ENCODE measurements around the gene TSPAN8. TPM values are rescaled to one million over a fixed set of nuclear protein-coding genes. Genes with fewer than 3 reads are reported as not detected.

Gene TSPAN8
- total RNA-seq (under 1 TPM in 3 of 5 donors, not detected in 2; 0.28 to 0.70 (median 0.30) TPM), total RNA-seq (0 to 0.05 (median 0) reads per million in 29 experiments)
- total RNA-seq (2013) = 1.4 TPM

- H3K4me3 ChIP-seq (ENCODE audit: control insufficient read depth in 1 of 2, extremely low read depth in 1 of 2, low read length in 1 of 2) = no peak within 1 kb of the TSS
- Mint-ChIP-seq H3K9me3 (peaks cover 0 to 3% (median 0%) of the 10 kb centered on the region in 3 donors), H3K27ac (no peak within 1 kb of the TSS), H3K4me1 (no peaks in the 10 kb centered on the region), H3K27me3 (no peaks in the 10 kb centered on the region), H3K4me3 (no peak within 1 kb of the TSS), H3K36me3 (no peaks in the 10 kb centered on the region)
- WGBS (ENCODE audit: insufficient coverage) = no CpG with 5 or more reads among the region's 7 CpGs
- H3K27me3 ChIP-seq (replicated peaks in 1 of 2; ENCODE audit: control insufficient read depth in 2 of 2, extremely low read depth in 1 of 2, insufficient read depth in 2 of 2, low read length in 1 of 2) = no peaks in the 10 kb centered on the region
- ATAC-seq (replicated peaks in 1 of 4) (no peak), DNase-seq (no peak)
- H3K27ac ChIP-seq (ENCODE audit: low read length) = no peak within 1 kb of the TSS
- no peaks in the 10 kb centered on the region for H3K9me3 ChIP-seq
- no peaks in the 10 kb centered on the region for H3K36me3 ChIP-seq (ENCODE audit: control insufficient read depth in 2 of 2, extremely low read depth in 1 of 2, insufficient read depth in 1 of 2, low read length in 1 of 2)
- POLR2A ChIA-PET = no interaction called here
- no peaks in the 10 kb centered on the region for H3K4me1 ChIP-seq (ENCODE audit: control insufficient read depth in 1 of 2, extremely low read depth in 1 of 2, insufficient read depth in 2 of 2, low read length in 2 of 2)
- CTCF ChIA-PET = no interaction called here
Measured at GRCh38 chr12:71157601-71158233, at the start of gene TSPAN8. Gene TSPAN8, minus strand, starts transcription at chr12:71157999. Its CDS starts 321 bp downstream, at chr12:71157678.

GRCh38 chr12:71201136-71201679 lies 43.4 kb upstream of the TSPAN8 start:
- Mint-ChIP-seq H3K4me1 (no peaks in the 10 kb centered on the region), H3K36me3 (no peaks in the 10 kb centered on the region), H3K27ac (no peak overlapping the region), H3K4me3 (no peak overlapping the region), H3K27me3 (peaks cover 0 to 5% of the 10 kb centered on the region in 2 donors), H3K9me3 (peaks cover 0 to 4% (median 0%) of the 10 kb centered on the region in 3 donors)
- no peak overlapping the region for H3K27ac ChIP-seq (ENCODE audit: low read length)
- no peaks in the 10 kb centered on the region for H3K27me3 ChIP-seq (replicated peaks in 1 of 2; ENCODE audit: control insufficient read depth in 2 of 2, extremely low read depth in 1 of 2, insufficient read depth in 2 of 2, low read length in 1 of 2)
- ATAC-seq (replicated peaks in 1 of 4) (no peak), DNase-seq (no peak)
- WGBS (ENCODE audit: insufficient coverage) = no CpG with 5 or more reads among the region's 1 CpG
- H3K36me3 ChIP-seq (ENCODE audit: control insufficient read depth in 2 of 2, extremely low read depth in 1 of 2, insufficient read depth in 1 of 2, low read length in 1 of 2) = no peaks in the 10 kb centered on the region
- ChIA-PET POLR2A (no interaction called here), CTCF (no interaction called here)
- H3K4me1 ChIP-seq (ENCODE audit: control insufficient read depth in 1 of 2, extremely low read depth in 1 of 2, insufficient read depth in 2 of 2, low read length in 2 of 2) = no peaks in the 10 kb centered on the region
- no peaks in the 10 kb centered on the region for H3K9me3 ChIP-seq
- H3K4me3 ChIP-seq (ENCODE audit: control insufficient read depth in 1 of 2, extremely low read depth in 1 of 2, low read length in 1 of 2) = no peak overlapping the region

- WGBS (ENCODE audit: insufficient coverage) = no CpG with 5 or more reads among the region's 2 CpGs
- Histone ChIP-seq H3K4me1 (ENCODE audit: control insufficient read depth in 1 of 2, extremely low read depth in 1 of 2, insufficient read depth in 2 of 2, low read length in 2 of 2) (no peaks in the 10 kb centered on the region), H3K36me3 (ENCODE audit: control insufficient read depth in 2 of 2, extremely low read depth in 1 of 2, insufficient read depth in 1 of 2, low read length in 1 of 2) (no peaks in the 10 kb centered on the region), H3K4me3 (ENCODE audit: control insufficient read depth in 1 of 2, extremely low read depth in 1 of 2, low read length in 1 of 2) (no peak overlapping the region), H3K27me3 (replicated peaks in 1 of 2; ENCODE audit: control insufficient read depth in 2 of 2, extremely low read depth in 1 of 2, insufficient read depth in 2 of 2, low read length in 1 of 2) (no peaks in the 10 kb centered on the region), H3K9me3 (no peaks in the 10 kb centered on the region), H3K27ac (ENCODE audit: low read length) (no peak overlapping the region)
- Mint-ChIP-seq H3K36me3 (no peaks in the 10 kb centered on the region), H3K27ac (no peak overlapping the region), H3K4me3 (no peak overlapping the region), H3K9me3 (peaks cover 0 to 3% (median 0%) of the 10 kb centered on the region in 3 donors), H3K4me1 (no peaks in the 10 kb centered on the region), H3K27me3 (peaks cover 0 to 5% of the 10 kb centered on the region in 2 donors)
- DNase-seq (no peak), ATAC-seq (replicated peaks in 1 of 4) (no peak)
- CTCF ChIA-PET = no interaction called here
- POLR2A ChIA-PET = no interaction called here
Measured at GRCh38 chr12:71200706-71201105, 42.9 kb upstream of the TSPAN8 start.

DNA sequence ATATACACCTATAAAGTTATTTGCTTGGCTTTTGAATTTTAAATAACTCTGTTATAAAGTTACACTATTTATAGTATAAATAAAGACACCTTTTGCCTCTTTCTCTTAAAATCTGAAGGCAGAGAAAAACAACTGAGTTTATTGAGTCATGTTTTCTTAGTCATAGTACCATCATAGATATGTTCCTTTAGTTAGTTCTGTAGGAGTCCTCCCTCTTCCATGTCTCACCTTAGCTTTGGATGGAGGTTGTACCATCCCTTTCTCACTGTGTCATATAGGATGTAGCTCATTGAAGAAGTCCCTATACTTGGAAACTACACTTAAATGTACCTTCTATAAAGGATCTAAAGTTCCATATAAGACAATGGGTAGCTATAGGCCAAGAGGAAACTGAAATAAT lies 39.7 kb upstream of the TSPAN8 start:
- no peak overlapping the region for H3K27ac Mint-ChIP-seq
- peaks cover 0 to 3% (median 0%) of the 10 kb centered on the region in 3 donors for H3K9me3 Mint-ChIP-seq
- Histone ChIP-seq H3K4me1 (ENCODE audit: control insufficient read depth in 1 of 2, extremely low read depth in 1 of 2, insufficient read depth in 2 of 2, low read length in 2 of 2) (no peaks in the 10 kb centered on the region), H3K36me3 (ENCODE audit: control insufficient read depth in 2 of 2, extremely low read depth in 1 of 2, insufficient read depth in 1 of 2, low read length in 1 of 2) (no peaks in the 10 kb centered on the region), H3K4me3 (ENCODE audit: control insufficient read depth in 1 of 2, extremely low read depth in 1 of 2, low read length in 1 of 2) (no peak overlapping the region), H3K9me3 (no peaks in the 10 kb centered on the region), H3K27me3 (replicated peaks in 1 of 2; ENCODE audit: control insufficient read depth in 2 of 2, extremely low read depth in 1 of 2, insufficient read depth in 2 of 2, low read length in 1 of 2) (no peaks in the 10 kb centered on the region), H3K27ac (ENCODE audit: low read length) (no peak overlapping the region)
- no peaks in the 10 kb centered on the region for H3K4me1 Mint-ChIP-seq
- DNase-seq (no peak), ATAC-seq (replicated peaks in 1 of 4) (no peak)
- CTCF ChIA-PET = interaction anchor here in 1 of 2 donors (0.6 kb wide), 1 partner anchor 15 kb away, joined by 4 read pairs; no protein-coding TSS in a partner anchor
- H3K36me3 Mint-ChIP-seq = no peaks in the 10 kb centered on the region
- H3K27me3 Mint-ChIP-seq = peaks cover 0 to 5% of the 10 kb centered on the region in 2 donors
- POLR2A ChIA-PET = interaction anchor here in 1 of 2 donors (0.6 kb wide), 1 partner anchor 120 kb away, joined by 5 read pairs; no protein-coding TSS in a partner anchor
- H3K4me3 Mint-ChIP-seq = no peak overlapping the region

DNA sequence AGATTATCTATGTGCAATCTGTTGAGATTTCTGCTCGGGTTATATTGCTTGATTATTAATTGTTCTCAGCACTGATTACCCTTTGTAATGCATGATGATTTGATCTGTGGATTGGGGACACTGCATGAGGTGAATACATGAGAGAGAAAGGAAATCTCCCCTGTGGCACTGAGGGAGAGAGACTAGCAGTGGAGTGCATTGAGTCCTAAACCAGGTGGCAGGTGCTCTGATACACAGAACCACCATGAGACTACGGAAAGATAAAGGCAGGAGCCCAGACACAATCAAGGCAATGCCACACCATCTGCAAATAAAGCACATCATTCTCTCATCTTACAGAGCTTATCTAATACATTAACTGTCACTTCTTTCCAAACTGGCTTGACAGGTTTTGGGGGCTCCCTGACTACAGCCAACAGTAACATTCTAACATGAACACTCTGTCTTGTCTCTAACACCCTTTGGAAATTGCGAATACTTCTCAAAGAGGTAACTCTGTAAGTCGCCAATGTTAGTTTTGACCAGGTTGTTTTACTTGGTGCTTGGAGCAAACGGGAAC lies 37.6 kb upstream of the TSPAN8 start:
- Mint-ChIP-seq H3K36me3 (no peaks in the 10 kb centered on the region), H3K9me3 (peaks cover 0 to 6% (median 0%) of the 10 kb centered on the region in 3 donors), H3K4me3 (no peak overlapping the region), H3K27ac (no peak overlapping the region), H3K4me1 (no peaks in the 10 kb centered on the region), H3K27me3 (peaks cover 0 to 5% of the 10 kb centered on the region in 2 donors)
- ChIA-PET POLR2A (no interaction called here), CTCF (no interaction called here)
- no peaks in the 10 kb centered on the region for H3K27me3 ChIP-seq (replicated peaks in 1 of 2; ENCODE audit: control insufficient read depth in 2 of 2, extremely low read depth in 1 of 2, insufficient read depth in 2 of 2, low read length in 1 of 2)
- no peaks in the 10 kb centered on the region for H3K9me3 ChIP-seq
- H3K4me3 ChIP-seq (ENCODE audit: control insufficient read depth in 1 of 2, extremely low read depth in 1 of 2, low read length in 1 of 2) = no peak overlapping the region
- ATAC-seq (replicated peaks in 1 of 4) (no peak), DNase-seq (no peak)
- no peaks in the 10 kb centered on the region for H3K36me3 ChIP-seq (ENCODE audit: control insufficient read depth in 2 of 2, extremely low read depth in 1 of 2, insufficient read depth in 1 of 2, low read length in 1 of 2)
- no peaks in the 10 kb centered on the region for H3K4me1 ChIP-seq (ENCODE audit: control insufficient read depth in 1 of 2, extremely low read depth in 1 of 2, insufficient read depth in 2 of 2, low read length in 2 of 2)
- WGBS (ENCODE audit: insufficient coverage) = 83% methylated on average over 1 of the region's 5 CpGs
- H3K27ac ChIP-seq (ENCODE audit: low read length) = no peak overlapping the region

DNA sequence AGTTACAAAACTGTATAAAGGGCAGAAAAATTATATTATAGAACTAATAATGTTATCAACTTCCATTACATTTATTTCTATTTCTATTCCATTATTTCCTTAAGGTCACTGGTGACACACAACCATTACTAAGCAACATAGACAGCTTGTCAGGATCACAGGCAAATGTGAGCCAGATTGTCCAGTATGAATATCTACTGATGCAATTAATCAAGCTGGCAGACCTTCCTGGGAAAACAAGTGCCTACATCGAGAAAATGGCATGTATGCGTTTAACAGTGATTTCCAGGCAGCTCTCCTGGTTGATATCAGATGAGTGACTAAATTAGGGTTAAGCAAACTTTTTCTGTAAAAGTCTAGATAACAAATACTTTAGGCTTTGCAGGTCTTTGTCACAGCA lies 36.9 kb upstream of the TSPAN8 start:
- ATAC-seq (replicated peaks in 1 of 4) = no peak
- Mint-ChIP-seq H3K9me3 (peaks cover 0 to 6% (median 3%) of the 10 kb centered on the region in 3 donors), H3K4me1 (no peaks in the 10 kb centered on the region), H3K27ac (no peak overlapping the region), H3K36me3 (no peaks in the 10 kb centered on the region), H3K27me3 (peaks cover 0 to 5% of the 10 kb centered on the region in 2 donors), H3K4me3 (no peak overlapping the region)
- DNase-seq = no peak
- ChIA-PET POLR2A (no interaction called here), CTCF (no interaction called here)
- Histone ChIP-seq H3K9me3 (no peaks in the 10 kb centered on the region), H3K4me3 (ENCODE audit: control insufficient read depth in 1 of 2, extremely low read depth in 1 of 2, low read length in 1 of 2) (no peak overlapping the region), H3K4me1 (ENCODE audit: control insufficient read depth in 1 of 2, extremely low read depth in 1 of 2, insufficient read depth in 2 of 2, low read length in 2 of 2) (no peaks in the 10 kb centered on the region), H3K36me3 (ENCODE audit: control insufficient read depth in 2 of 2, extremely low read depth in 1 of 2, insufficient read depth in 1 of 2, low read length in 1 of 2) (no peaks in the 10 kb centered on the region), H3K27me3 (replicated peaks in 1 of 2; ENCODE audit: control insufficient read depth in 2 of 2, extremely low read depth in 1 of 2, insufficient read depth in 2 of 2, low read length in 1 of 2) (no peaks in the 10 kb centered on the region), H3K27ac (ENCODE audit: low read length) (no peak overlapping the region)
- WGBS (ENCODE audit: insufficient coverage) = no CpG with 5 or more reads among the region's 2 CpGs

Data from T-cell (primary cell).